ENCODE measurements around the gene MYLK4. TPM values are rescaled to one million over a fixed set of nuclear protein-coding genes. Genes with fewer than 3 reads are reported as not detected.

MYLK4 gene
- total and polyA plus RNA-seq, 2 donors (not counting 1 experiment from before 2014, with no cell fraction given): 0.33 to 0.59 TPM

DNA sequence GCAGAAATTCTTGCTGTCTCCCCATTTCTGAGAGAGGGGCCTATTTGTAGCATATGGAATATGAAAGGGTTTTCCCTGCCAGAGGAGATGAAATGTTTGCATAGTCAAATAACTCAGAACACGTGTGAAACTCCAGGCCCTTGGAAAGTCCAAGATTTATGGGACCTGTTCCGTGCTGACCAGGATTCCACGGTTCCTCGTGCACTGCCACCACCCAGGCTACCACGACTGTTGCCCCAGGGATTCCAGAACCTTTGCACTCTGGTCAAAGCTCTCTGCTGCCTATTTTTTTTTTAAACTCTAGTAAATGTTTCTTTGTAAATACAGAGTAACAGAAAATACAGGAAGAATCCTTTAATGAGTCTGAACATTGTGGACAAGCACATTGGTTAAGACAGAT is 35.0 kb downstream of the MYLK4 start:
- Histone ChIP-seq H3K4me1 (ENCODE audit: control insufficient read depth, extremely low read depth, insufficient read depth, low read length) (no peaks in the 10 kb centered on the region), H3K79me2 (ENCODE audit: control insufficient read depth, insufficient read depth, low read length) (no peaks in the 10 kb centered on the region), H3K9me3 (ENCODE audit: control insufficient read depth, insufficient read depth, low read depth, low read length) (no peaks in the 10 kb centered on the region), H3K4me2 (ENCODE audit: extremely low read depth, insufficient read depth, low read length) (no peak overlapping the region), H3K27ac (ENCODE audit: insufficient read depth, low read length) (no peak overlapping the region), H3K9ac (ENCODE audit: insufficient read depth, low read length) (no peak overlapping the region), H3K36me3 (ENCODE audit: control insufficient read depth, insufficient read depth, low read length) (no peaks in the 10 kb centered on the region), H2AFZ (ENCODE audit: low read length) (no peak overlapping the region), H3K27me3 (ENCODE audit: control insufficient read depth, insufficient read depth, low read length) (no peaks in the 10 kb centered on the region), H3K4me3 (replicated peaks in 1 of 4; ENCODE audit: control extremely low read depth in 1 of 4, insufficient read depth in 1 of 4, low read depth in 3 of 4, low read length in 4 of 4) (no peak overlapping the region), H4K20me1 (ENCODE audit: control insufficient read depth, extremely low read depth, insufficient read depth, low read length) (no peaks in the 10 kb centered on the region)
- DNase-seq (ENCODE audit: low read depth in 2 of 2): no peak
- TF ChIP-seq, protein P1, sequence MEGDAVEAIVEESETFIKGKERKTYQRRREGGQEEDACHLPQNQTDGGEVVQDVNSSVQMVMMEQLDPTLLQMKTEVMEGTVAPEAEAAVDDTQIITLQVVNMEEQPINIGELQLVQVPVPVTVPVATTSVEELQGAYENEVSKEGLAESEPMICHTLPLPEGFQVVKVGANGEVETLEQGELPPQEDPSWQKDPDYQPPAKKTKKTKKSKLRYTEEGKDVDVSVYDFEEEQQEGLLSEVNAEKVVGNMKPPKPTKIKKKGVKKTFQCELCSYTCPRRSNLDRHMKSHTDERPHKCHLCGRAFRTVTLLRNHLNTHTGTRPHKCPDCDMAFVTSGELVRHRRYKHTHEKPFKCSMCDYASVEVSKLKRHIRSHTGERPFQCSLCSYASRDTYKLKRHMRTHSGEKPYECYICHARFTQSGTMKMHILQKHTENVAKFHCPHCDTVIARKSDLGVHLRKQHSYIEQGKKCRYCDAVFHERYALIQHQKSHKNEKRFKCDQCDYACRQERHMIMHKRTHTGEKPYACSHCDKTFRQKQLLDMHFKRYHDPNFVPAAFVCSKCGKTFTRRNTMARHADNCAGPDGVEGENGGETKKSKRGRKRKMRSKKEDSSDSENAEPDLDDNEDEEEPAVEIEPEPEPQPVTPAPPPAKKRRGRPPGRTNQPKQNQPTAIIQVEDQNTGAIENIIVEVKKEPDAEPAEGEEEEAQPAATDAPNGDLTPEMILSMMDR (conservative IDR thresholded peaks at IDR 0.05 in 1 of 2, IDR thresholded peaks at IDR 0.05 in 1 of 2; ENCODE audit: low read depth in 1 of 2, low read length in 2 of 2): no peak
- TF ChIP-seq EZH2 (IDR thresholded peaks at IDR 0.05; ENCODE audit: low read length, missing control alignments): no peak

DNA sequence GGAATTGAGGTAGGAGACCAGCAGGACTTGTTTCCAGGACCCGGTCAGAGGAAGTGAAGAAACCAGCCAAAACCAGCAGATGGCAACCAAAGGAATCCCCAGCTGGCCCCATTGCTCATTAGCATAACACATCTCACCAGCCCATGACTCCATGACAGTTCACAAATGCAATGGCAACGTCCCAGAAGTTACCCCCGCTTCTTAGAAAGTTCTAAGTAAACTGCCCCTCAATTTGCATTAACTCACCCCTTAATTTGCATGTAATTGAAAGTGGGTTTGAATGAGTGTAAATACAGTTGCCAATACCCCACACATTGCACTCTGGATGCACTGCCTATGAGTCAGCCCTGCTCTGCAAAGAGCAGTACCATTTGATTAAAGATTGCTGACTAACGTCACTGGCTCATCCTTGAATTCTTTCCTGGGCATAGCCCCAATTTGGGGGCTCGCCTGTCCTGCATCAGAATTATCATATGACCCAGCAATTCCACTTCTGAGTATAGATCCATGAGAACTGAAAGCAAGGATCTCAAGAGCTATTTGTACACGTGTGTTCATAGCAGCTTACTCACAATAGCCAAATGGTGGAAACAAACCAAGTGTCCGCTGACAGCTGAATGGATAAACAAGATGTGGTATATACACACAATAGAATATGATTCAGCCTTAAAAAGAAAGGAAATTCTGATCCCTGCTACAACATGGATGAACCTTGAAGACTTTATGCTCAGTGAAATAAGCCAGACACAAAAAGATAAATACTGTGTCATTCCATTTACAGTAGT is 36.4 kb downstream of the MYLK4 start:
- H3K4me1 ChIP-seq (ENCODE audit: control insufficient read depth, extremely low read depth, insufficient read depth, low read length): no peaks in the 10 kb centered on the region
- no peak overlapping the region for H2AFZ ChIP-seq (ENCODE audit: low read length)
- no peaks in the 10 kb centered on the region for H4K20me1 ChIP-seq (ENCODE audit: control insufficient read depth, extremely low read depth, insufficient read depth, low read length)
- H3K79me2 ChIP-seq (ENCODE audit: control insufficient read depth, insufficient read depth, low read length): no peaks in the 10 kb centered on the region
- H3K4me2 ChIP-seq (ENCODE audit: extremely low read depth, insufficient read depth, low read length): no peak overlapping the region
- DNase-seq (ENCODE audit: low read depth in 2 of 2): peak; percentile 86 to 97
- H3K9ac ChIP-seq (ENCODE audit: insufficient read depth, low read length): no peak overlapping the region
- H3K36me3 ChIP-seq (ENCODE audit: control insufficient read depth, insufficient read depth, low read length): no peaks in the 10 kb centered on the region
- no peaks in the 10 kb centered on the region for H3K9me3 ChIP-seq (ENCODE audit: control insufficient read depth, insufficient read depth, low read depth, low read length)
- no peak overlapping the region for H3K4me3 ChIP-seq (replicated peaks in 1 of 4; ENCODE audit: control extremely low read depth in 1 of 4, insufficient read depth in 1 of 4, low read depth in 3 of 4, low read length in 4 of 4)
- H3K27me3 ChIP-seq (ENCODE audit: control insufficient read depth, insufficient read depth, low read length): no peaks in the 10 kb centered on the region
- no peak for TF ChIP-seq EZH2 (IDR thresholded peaks at IDR 0.05; ENCODE audit: low read length, missing control alignments)
- TF ChIP-seq, protein P1 (conservative IDR thresholded peaks at IDR 0.05 in 1 of 2, IDR thresholded peaks at IDR 0.05 in 1 of 2; ENCODE audit: low read depth in 1 of 2, low read length in 2 of 2): peak in 1 of 2 donors; percentile 9
- H3K27ac ChIP-seq (ENCODE audit: insufficient read depth, low read length): peak overlapping the region; percentile 5

DNA sequence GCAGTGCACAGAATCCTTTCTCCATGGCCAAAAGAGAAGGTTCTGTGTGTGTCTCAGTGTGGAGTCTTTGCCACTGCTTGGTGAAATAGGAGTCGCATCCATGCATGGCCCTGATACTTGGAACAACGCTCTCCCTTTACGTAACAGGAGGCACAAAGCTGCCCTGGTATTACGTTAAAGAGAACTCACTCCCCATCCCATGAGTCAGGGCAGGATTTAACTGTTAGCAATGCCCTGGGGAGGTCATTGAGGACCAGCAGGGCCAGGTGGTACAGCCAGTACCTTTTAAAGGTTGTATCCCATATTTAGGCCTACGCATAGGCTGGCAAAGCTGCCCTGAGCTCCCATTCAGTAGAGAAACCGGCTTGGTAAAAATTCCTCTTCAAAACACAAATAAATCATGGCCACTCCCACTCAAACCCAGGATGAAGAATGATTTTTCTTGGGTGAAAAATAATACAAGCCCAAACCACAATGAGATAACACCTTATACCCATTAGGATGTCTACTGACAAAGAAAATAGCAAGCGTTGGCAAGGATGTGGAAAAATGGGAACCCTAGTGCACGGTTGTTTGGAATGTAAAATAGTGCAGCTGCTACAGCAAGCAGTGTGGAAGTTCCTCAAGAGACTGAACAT is 37.1 kb downstream of the MYLK4 start:
- Histone ChIP-seq H3K9me3 (ENCODE audit: control insufficient read depth, insufficient read depth, low read depth, low read length) (no peaks in the 10 kb centered on the region), H3K27me3 (ENCODE audit: control insufficient read depth, insufficient read depth, low read length) (no peaks in the 10 kb centered on the region), H3K9ac (ENCODE audit: insufficient read depth, low read length) (no peak overlapping the region), H3K4me2 (ENCODE audit: extremely low read depth, insufficient read depth, low read length) (no peak overlapping the region), H3K27ac (ENCODE audit: insufficient read depth, low read length) (no peak overlapping the region), H3K79me2 (ENCODE audit: control insufficient read depth, insufficient read depth, low read length) (no peaks in the 10 kb centered on the region), H3K4me1 (ENCODE audit: control insufficient read depth, extremely low read depth, insufficient read depth, low read length) (no peaks in the 10 kb centered on the region), H2AFZ (ENCODE audit: low read length) (no peak overlapping the region), H4K20me1 (ENCODE audit: control insufficient read depth, extremely low read depth, insufficient read depth, low read length) (no peaks in the 10 kb centered on the region), H3K36me3 (ENCODE audit: control insufficient read depth, insufficient read depth, low read length) (no peaks in the 10 kb centered on the region), H3K4me3 (replicated peaks in 1 of 4; ENCODE audit: control extremely low read depth in 1 of 4, insufficient read depth in 1 of 4, low read depth in 3 of 4, low read length in 4 of 4) (no peak overlapping the region)
- TF ChIP-seq, protein P1 (conservative IDR thresholded peaks at IDR 0.05 in 1 of 2, IDR thresholded peaks at IDR 0.05 in 1 of 2; ENCODE audit: low read depth in 1 of 2, low read length in 2 of 2): no peak
- no peak for TF ChIP-seq EZH2 (IDR thresholded peaks at IDR 0.05; ENCODE audit: low read length, missing control alignments)
- DNase-seq (ENCODE audit: low read depth in 2 of 2): no peak
